HG03095 (cell line): ENCODE measurements around the gene ECE2.
A peak's percentile ranks its signal among the peaks of the same experiment; 100 is the strongest.
"Not testable (repeated sequence)": the region's sequence is repeated elsewhere in the genome, so short reads cannot be mapped to it uniquely, and the experiment has no call there.

Source experiments
- ATAC-seq: cut with Tn5 transposase; IDR thresholded peaks from one replicate; pipeline ENCODE4 v1.9.1; 2021; ENCODE audit warnings: moderate library complexity; ENCODE audit not compliant: unreplicated experiment

The ECE2 gene

GRCh38 chr3:184335291-184335660, 59.5 kb downstream of the ECE2 start:
- no peak for ATAC-seq

DNA sequence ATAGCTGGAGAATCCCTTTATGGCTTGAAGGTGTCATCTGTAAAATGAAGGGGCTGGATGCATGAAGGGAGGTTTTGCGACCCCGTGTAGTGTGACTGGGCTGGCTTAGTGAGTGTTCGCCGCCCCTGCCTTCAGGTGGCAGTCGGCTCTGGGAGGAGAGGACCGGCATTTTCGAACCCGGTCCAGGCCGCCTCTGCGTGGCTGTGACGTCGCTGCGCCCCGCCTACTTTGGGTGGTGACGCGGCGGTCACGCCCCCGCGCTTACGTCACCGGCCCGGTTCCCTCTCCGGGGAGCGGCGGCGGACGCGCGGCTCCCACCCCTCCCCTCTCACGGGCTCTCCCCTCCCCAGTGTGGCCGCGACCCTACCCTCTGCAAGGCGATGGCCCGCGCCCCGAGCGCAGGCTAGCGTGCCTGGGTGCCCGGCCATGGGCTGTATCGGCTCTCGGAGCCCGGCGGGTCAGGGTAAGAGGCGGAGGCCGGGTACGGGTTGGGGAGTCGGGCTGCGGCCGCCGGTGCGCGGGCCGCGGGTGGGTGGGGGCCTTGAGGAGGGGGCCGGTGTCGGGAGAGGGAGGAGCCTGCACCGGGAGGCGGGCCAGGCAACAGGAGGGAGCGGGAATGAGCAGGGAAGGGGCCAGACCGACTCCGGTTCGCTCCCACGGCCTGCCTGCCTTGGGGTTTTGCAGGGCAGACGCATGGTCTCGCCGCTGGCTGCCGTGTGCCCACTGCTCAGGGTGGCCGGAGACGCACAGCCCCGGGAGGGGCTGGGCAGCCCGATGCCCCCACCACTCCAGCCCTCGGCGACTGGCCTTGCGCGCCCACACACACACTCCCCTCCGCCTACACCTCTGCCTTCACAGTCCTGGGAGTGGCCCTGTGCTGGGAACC, 60.1 kb downstream of the ECE2 start:
- peak; percentile 83 for ATAC-seq

GRCh38 chr3:184336547-184337398, 61.0 kb downstream of the ECE2 start:
- ATAC-seq = no peak

- ATAC-seq = no peak
Observed at GRCh38 chr3:184337399-184337714, 61.5 kb downstream of the ECE2 start, which contains the start of gene FAM131A. TSS of gene FAM131A (plus strand) at chr3:184337600. CDS start at chr3:184337631, 31 bp downstream.

GRCh38 chr3:184337981-184338380, 62.2 kb downstream of the ECE2 start:
- ATAC-seq = no peak

GRCh38 chr3:184338511-184338945, 62.7 kb downstream of the ECE2 start:
- ATAC-seq = no peak

DNA sequence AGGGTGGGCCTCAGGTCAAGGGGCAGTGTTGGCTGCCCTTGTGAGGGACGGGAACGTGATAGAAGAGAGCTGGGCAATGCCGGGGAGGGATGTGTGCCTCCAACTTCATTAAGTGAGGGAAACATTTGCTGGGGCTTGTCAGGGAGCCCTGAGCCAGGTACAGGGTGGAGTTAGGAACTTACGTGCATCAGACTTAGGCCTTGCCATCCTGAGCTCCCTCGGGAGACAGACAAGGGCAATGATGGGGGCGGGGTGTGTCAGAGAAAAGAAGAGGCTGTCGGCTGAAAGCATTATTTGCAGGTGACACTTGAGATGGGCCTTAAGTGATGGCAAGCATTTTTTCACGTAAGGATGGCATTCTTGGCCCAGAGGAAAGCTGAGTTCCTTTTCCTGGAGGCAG, 63.2 kb downstream of the ECE2 start:
- no peak for ATAC-seq

GRCh38 chr3:184339451-184340135, 63.8 kb downstream of the ECE2 start:
- not testable (repeated sequence) for ATAC-seq

- ATAC-seq = no peak
Observed at GRCh38 chr3:184341925-184342324, 66.1 kb downstream of the ECE2 start.
